Pulmonary artery endothelial cell (primary cell): ENCODE data around the gene PLEK2. TPM values are rescaled to one million over a fixed set of nuclear protein-coding genes. Genes with fewer than 3 reads are reported as not detected.

Experiments
- DNase-seq: peaks from one replicate; pipeline ENCODE4 v3.0.0-alpha.2; 2011; ENCODE audit warnings: low read depth, low spot score
- total RNA-seq: library from RNA; depleted of rRNA; stranded (reverse); fragments of >200 nt; gene quantifications from 2 replicates; pipeline ENCODE4 v1.2.3, GENCODE V29; 2014

PLEK2 gene
- total RNA-seq, 1 donor from 2014 or later, result 10.4 TPM

GRCh38 chr14:67405771-67406170 lies 6.2 kb downstream of the PLEK2 start:
- DNase-seq, result no peak

- no peak for DNase-seq
These were observed 11.5 kb downstream of the PLEK2 start for GRCh38 chr14:67400434-67400833.

- no peak for DNase-seq
These were observed 14.4 kb downstream of the PLEK2 start for GRCh38 chr14:67397536-67397935.

GRCh38 chr14:67396381-67396970 lies 15.5 kb downstream of the PLEK2 start:
- DNase-seq, result no peak

DNA sequence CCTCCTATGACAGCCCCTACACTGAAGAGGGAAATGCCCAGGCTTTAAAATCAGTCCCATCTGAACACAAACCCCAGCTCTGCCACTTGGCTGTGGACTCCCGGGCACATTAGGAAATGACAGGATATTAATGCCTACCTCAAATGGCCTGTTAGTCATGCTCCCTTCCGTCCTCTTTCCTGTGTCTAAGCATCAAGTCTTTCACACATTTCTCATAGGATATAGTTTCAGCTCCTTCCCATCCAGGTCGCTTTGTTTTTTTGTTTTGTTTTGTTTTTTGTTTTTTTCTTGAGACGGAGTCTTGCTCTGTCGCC lies 16.1 kb downstream of the PLEK2 start:
- peak; percentile 22 for DNase-seq

DNA sequence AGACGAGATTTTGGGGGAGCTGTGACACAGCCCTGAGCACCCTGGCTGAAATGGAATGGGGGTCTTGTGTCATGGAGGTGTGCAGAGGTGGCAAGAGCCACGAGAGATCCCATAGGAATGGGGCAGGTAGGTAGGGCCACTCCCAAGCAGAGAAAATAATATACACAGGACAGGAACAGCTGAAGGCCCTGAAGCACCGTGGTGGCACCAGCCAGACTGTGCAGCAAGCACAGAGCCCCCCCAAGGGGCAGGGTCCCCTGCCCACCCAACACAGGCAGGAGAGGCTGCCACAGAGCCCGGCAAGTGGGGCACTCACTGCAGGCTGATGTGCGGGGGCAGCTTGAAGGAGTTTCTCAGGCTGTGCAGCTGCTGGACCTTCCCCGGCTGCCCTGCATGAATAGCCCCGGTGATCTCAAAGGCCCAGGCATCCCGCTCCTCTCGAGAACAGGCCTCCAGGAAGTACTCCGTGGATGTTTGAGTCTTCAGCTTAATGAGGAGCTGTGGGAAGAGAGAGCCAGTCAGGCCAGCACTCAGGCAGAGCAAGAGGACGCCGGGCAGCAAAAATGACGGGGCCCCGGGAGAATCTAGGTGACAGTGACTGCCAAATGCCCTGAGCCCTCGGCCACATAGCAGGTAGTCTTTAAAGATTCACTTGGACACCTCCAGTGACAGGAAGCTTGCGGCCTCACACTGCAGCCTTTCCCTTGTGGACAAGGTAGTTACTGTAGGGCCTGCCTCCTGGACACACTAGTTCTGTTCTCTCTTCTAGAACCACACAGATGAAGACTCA lies 16.7 kb downstream of the PLEK2 start:
- no peak for DNase-seq

DNA sequence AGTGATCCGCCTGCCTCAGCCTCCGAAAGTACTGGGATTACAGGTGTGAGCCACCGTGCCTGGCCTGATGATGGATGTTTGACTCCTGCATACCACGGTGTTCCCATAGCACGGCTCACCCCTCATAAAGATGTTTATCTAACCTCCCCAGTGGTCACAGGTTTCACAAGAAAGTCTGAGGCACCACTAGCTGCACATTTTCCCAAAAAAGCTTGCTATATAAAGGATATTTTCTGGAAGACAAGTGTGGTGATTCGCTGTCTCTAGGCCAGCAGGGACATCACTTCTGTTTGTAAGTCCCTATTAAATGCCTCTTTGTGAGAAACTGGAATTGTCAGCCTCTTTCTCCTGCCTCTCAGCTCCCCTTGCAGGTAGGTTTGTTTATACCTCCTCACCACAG lies 18.3 kb downstream of the PLEK2 start:
- no peak for DNase-seq

- no peak for DNase-seq
These were observed 19.2 kb downstream of the PLEK2 start for GRCh38 chr14:67392800-67393199.

- DNase-seq, result no peak
These were observed 19.8 kb downstream of the PLEK2 start for GRCh38 chr14:67392123-67392522.

- no peak for DNase-seq
These were observed 20.7 kb downstream of the PLEK2 start for GRCh38 chr14:67391268-67391667.

GRCh38 chr14:67389811-67390534 lies 22.0 kb downstream of the PLEK2 start:
- DNase-seq, result no peak

GRCh38 chr14:67389275-67389674 lies 22.7 kb downstream of the PLEK2 start:
- no peak for DNase-seq

DNA sequence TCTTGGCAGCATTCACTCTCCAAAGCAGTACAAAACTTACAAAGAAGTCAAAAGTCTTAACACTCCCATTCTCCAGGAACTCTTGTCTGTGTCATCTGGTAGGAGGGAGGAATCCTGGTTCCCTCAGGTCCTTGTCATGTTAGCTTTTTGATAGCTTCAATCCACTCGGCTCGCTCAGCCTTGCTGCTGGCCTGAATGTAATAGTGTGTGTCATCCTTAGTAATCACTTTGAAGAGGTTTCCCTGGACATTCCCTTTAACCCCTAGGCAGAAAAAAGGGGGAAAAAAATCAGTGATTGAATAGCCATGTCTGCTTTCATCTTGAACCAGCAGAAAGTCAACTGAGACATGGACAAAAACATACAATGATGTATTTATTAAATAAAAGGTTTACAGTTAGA lies 24.8 kb downstream of the PLEK2 start:
- no peak for DNase-seq

DNA sequence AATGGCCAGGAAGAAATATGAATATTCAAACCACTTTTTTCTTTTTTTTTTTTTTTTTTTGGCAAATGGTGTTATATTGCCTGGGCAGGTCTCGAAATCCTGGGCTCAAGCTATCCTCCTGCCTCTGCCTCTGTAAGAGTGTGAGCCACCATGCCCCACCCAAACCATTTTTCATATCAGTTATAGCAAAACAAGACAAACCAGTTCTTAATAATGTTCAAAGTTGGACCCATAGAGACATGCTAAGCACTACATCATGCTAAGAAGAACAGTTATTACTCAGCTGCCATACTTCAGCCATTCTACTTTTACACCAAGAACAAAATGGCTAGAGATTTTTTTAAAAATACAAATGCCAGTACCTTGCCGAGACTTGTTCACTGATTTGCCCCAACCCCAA lies 26.3 kb downstream of the PLEK2 start:
- no peak for DNase-seq

DNA sequence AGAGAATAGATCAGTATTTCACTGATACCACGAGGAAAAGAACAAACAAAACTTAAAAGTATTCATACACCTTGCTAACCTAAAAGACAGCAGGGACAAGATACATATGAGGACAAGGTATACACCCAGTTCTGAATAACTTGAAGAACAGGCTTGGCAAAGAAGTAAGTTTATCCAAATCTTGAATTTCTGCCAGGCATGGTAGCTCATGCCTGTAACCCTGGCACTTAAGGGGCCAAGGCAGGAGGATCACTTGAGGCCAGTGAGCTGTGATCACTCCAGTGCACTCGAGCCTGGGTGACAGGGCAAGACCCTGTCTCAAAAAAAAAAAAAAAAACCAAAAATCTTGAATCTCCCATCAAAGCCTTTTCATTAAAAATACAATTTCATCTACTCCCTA lies 26.8 kb downstream of the PLEK2 start:
- no peak for DNase-seq

DNA sequence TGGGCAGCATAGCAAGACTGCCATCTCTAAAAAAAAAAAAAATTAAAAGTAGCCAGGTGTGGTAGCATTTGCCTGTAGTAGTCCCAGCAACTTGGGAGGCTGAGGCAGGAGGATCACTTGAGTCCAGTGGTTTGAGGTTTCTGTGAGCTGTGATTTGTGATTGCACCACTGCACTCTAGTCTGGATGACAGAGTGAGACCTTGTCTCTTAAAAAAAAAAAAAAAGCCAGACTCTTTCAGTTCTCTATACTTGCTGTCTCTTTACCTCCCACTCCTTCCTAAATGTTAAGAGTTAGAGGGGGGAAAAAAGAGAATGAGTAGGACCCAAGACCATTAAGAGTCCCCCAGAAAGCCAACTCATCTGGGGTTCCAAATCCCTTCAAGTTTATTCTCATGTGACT lies 34.0 kb downstream of the PLEK2 start:
- DNase-seq, result no peak

GRCh38 chr14:67373347-67373746 lies 38.6 kb downstream of the PLEK2 start:
- DNase-seq, result no peak

DNA sequence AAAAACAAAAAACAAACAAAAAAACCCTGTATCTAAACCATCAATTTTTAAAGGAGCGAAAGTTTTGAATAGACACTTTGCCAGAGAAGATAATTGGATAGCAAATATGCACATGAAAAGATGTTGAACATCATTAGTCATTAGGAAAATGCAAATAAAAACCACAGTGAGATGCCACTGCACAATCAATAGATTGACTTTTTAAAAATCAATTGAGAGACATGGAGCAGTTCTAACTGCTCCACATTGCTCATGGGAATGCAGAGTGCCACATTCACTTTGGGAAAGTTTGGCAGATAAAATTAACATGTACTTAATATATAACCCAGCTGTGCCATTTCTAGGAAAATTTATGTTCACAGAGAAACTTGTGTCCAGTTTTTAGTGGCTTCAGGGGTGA lies 39.1 kb downstream of the PLEK2 start:
- no peak for DNase-seq

DNA sequence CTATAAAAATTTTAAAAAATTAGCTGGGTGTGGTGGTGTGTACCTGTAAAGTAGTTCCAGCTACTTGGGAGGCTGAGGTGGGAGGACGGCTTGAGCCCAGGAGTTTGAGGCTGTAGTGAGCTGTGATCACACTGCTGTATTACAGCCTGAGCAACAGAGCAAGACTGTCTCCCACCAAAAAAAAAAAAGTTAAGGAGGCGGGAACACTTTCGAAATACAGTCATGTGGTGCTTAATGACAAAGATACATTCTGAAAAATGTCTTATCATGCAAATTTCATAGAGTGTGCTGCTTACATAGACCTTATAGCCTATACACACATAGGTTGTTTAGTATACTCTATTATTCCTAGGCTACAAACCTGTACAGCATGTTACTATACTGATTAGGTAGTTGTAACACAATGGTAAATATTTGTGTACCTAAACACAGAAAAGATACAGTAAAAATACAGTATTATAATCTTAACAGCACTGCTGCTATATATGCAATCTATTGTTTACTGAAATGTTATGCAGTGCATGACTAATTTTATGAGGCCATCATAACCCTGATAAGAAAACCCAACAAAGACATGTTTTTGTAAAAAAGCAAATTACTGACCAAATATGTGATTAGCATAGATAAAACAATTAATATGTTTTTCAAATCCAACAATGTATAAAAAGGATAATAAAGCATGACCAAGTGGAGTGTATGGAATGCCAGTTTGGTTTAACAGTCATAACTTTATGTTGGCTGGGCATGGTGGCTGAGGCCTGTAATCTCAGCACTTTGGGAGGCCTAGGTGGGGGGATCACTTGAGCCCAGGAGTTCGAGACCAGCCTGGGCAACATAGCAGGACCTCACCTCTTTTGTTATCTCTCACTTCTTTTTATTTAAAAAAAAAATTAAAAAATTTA lies 40.5 kb downstream of the PLEK2 start:
- no peak for DNase-seq

- no peak for DNase-seq
These were observed 41.1 kb downstream of the PLEK2 start for GRCh38 chr14:67370830-67371229.

- DNase-seq, result no peak
These were observed 46.5 kb downstream of the PLEK2 start for GRCh38 chr14:67365476-67365875.
